ENCODE data around the gene DGKA. TPM values are rescaled to one million over a fixed set of nuclear protein-coding genes. Genes with fewer than 3 reads are reported as not detected.
A peak's percentile ranks its signal among the peaks of the same experiment; 100 is the strongest.

DGKA gene
- total and polyA plus RNA-seq, 2 of the 13 experiments (the other 11 are each of a cell fraction or from before 2014, with no cell fraction given), result 2.4 to 5.4 TPM

GRCh38 chr12:55926738-55927587, 4.0 kb upstream of the DGKA start (continued):
- TF ChIP-seq, protein P1, sequence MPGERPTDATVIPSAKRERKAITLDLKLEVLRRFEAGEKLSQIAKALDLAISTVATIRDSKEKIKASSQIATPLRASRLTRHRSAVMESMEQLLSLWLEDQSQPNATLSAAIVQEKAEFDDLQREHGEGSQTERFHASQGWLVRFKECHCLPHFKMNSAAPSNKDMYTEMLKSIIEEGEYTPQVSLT (CRISPR knock-in tag; IDR thresholded peaks at IDR 0.05; ENCODE audit: borderline replicate concordance, low read depth), result no peak
- TF ChIP-seq ZNF33B (CRISPR knock-in tag; IDR thresholded peaks at IDR 0.05) (no peak), ZNF598 (CRISPR knock-in tag; IDR thresholded peaks at IDR 0.05; ENCODE audit: borderline replicate concordance) (no peak), ZNF577 (CRISPR knock-in tag; IDR thresholded peaks at IDR 0.05; ENCODE audit: borderline replicate concordance, low read depth) (no peak), DR1 (CRISPR knock-in tag; IDR thresholded peaks at IDR 0.05) (no peak), ZFP41 (CRISPR knock-in tag; IDR thresholded peaks at IDR 0.05; ENCODE audit: borderline replicate concordance) (no peak), ZSCAN30 (CRISPR knock-in tag; IDR thresholded peaks at IDR 0.05) (no peak; the same call in 1 of the 2 replicates), EHMT2 (IDR thresholded peaks at IDR 0.05; ENCODE audit: borderline replicate concordance, low read depth, low read length) (no peak), MED8 (CRISPR knock-in tag; IDR thresholded peaks at IDR 0.05; ENCODE audit: insufficient replicate concordance) (peak; percentile 64)
- TF ChIP-seq, protein P2, sequence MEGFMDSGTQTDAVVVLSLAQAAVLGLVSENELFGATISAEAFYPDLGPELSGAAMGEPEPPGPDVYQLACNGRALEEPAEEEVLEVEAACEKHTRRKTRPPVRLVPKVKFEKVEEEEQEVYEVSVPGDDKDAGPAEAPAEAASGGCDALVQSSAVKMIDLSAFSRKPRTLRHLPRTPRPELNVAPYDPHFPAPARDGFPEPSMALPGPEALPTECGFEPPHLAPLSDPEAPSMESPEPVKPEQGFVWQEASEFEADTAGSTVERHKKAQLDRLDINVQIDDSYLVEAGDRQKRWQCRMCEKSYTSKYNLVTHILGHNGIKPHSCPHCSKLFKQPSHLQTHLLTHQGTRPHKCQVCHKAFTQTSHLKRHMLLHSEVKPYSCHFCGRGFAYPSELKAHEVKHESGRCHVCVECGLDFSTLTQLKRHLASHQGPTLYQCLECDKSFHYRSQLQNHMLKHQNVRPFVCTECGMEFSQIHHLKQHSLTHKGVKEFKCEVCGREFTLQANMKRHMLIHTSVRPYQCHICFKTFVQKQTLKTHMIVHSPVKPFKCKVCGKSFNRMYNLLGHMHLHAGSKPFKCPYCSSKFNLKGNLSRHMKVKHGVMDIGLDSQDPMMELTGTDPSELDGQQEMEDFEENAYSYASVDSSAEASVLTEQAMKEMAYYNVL (CRISPR knock-in tag; IDR thresholded peaks at IDR 0.05; ENCODE audit: borderline replicate concordance), result no peak; the same call in 1 of the 2 replicates
- TF ChIP-seq, protein P3, sequence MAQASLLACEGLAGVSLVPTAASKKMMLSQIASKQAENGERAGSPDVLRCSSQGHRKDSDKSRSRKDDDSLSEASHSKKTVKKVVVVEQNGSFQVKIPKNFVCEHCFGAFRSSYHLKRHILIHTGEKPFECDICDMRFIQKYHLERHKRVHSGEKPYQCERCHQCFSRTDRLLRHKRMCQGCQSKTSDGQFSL (CRISPR knock-in tag; IDR thresholded peaks at IDR 0.05), result 0 out of 2 replicates have a peak, but pooled peaks have one; percentile 27
- TF ChIP-seq, protein P4, sequence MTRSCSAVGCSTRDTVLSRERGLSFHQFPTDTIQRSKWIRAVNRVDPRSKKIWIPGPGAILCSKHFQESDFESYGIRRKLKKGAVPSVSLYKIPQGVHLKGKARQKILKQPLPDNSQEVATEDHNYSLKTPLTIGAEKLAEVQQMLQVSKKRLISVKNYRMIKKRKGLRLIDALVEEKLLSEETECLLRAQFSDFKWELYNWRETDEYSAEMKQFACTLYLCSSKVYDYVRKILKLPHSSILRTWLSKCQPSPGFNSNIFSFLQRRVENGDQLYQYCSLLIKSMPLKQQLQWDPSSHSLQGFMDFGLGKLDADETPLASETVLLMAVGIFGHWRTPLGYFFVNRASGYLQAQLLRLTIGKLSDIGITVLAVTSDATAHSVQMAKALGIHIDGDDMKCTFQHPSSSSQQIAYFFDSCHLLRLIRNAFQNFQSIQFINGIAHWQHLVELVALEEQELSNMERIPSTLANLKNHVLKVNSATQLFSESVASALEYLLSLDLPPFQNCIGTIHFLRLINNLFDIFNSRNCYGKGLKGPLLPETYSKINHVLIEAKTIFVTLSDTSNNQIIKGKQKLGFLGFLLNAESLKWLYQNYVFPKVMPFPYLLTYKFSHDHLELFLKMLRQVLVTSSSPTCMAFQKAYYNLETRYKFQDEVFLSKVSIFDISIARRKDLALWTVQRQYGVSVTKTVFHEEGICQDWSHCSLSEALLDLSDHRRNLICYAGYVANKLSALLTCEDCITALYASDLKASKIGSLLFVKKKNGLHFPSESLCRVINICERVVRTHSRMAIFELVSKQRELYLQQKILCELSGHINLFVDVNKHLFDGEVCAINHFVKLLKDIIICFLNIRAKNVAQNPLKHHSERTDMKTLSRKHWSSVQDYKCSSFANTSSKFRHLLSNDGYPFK (CRISPR knock-in tag; IDR thresholded peaks at IDR 0.05; ENCODE audit: borderline replicate concordance), result peak; percentile 77; the same call in 1 of the 2 replicates
